GM18526 (cell line): ENCODE data around the gene EPS8L3.

Experiments used
- POLR2A ChIP-seq: IDR thresholded peaks from 3 replicates; pipeline ENCODE4 v1.6.1; 2011; ENCODE audit not compliant: insufficient read length; ENCODE audit errors: extremely low read depth

EPS8L3 gene

GRCh38 chr1:109739738-109740614, 23.7 kb downstream of the EPS8L3 start:
- TF ChIP-seq POLR2A: no peak

GRCh38 chr1:109733236-109733870, 30.4 kb downstream of the EPS8L3 start:
- TF ChIP-seq POLR2A: no peak

- TF ChIP-seq POLR2A: no peak
These were observed 31.3 kb downstream of the EPS8L3 start for GRCh38 chr1:109732390-109732881.

- no peak for TF ChIP-seq POLR2A
These were observed 33.1 kb downstream of the EPS8L3 start for GRCh38 chr1:109730666-109731065.

GRCh38 chr1:109728870-109729269, 34.9 kb downstream of the EPS8L3 start:
- no peak for TF ChIP-seq POLR2A

- TF ChIP-seq POLR2A: no peak
These were observed 36.9 kb downstream of the EPS8L3 start for GRCh38 chr1:109726728-109727373.

- no peak for TF ChIP-seq POLR2A
These were observed 37.7 kb downstream of the EPS8L3 start for GRCh38 chr1:109726007-109726406.

GRCh38 chr1:109725510-109725909, 38.2 kb downstream of the EPS8L3 start:
- no peak for TF ChIP-seq POLR2A

GRCh38 chr1:109724933-109725332, 38.8 kb downstream of the EPS8L3 start:
- no peak for TF ChIP-seq POLR2A

- TF ChIP-seq POLR2A: no peak
These were observed 40.6 kb downstream of the EPS8L3 start for GRCh38 chr1:109722908-109723691.

GRCh38 chr1:109721971-109722370, 41.8 kb downstream of the EPS8L3 start:
- TF ChIP-seq POLR2A: no peak

- TF ChIP-seq POLR2A: no peak
These were observed 42.7 kb downstream of the EPS8L3 start for GRCh38 chr1:109721042-109721441.

- no peak for TF ChIP-seq POLR2A
These were observed 44.3 kb downstream of the EPS8L3 start for GRCh38 chr1:109719337-109719837.

GRCh38 chr1:109718495-109718894, 45.2 kb downstream of the EPS8L3 start:
- no peak for TF ChIP-seq POLR2A

- TF ChIP-seq POLR2A: no peak
These were observed 46.0 kb downstream of the EPS8L3 start for GRCh38 chr1:109717729-109718128.
